HG03108 (cell line): ENCODE results near the gene HLA-E.
"Not testable (repeated sequence)": the region's sequence is repeated elsewhere in the genome, so short reads cannot be mapped to it uniquely, and the experiment has no call there.

Source experiments
- ATAC-seq: cut with Tn5 transposase; IDR thresholded peaks from one replicate; pipeline ENCODE4 v1.9.1; 2021; ENCODE audit warnings: moderate library complexity; ENCODE audit not compliant: unreplicated experiment

Gene HLA-E

DNA sequence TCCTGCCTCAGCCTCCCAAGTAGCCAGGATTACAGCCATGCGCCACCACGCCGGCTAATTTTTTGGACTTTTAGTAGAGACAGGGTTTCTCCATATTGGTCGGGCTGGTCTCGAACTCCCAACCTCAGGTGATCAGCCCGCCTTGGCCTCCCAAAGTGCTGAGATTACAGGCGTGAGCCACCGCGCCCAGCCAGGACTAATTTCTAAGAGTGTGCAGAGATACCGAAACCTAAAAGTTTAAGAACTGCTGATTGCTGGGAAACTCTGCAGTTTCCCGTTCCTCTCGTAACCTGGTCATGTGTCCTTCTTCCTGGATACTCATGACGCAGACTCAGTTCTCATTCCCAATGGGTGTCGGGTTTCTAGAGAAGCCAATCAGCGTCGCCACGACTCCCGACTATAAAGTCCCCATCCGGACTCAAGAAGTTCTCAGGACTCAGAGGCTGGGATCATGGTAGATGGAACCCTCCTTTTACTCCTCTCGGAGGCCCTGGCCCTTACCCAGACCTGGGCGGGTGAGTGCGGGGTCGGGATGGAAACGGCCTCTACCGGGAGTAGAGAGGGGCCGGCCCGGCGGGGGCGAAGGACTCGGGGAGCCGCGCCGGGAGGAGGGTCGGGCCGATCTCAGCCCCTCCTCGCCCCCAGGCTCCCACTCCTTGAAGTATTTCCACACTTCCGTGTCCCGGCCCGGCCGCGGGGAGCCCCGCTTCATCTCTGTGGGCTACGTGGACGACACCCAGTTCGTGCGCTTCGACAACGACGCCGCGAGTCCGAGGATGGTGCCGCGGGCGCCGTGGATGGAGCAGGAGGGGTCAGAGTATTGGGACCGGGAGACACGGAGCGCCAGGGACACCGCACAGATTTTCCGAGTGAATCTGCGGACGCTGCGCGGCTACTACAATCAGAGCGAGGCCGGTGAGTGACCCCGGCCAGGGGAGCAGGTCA is at the start of gene HLA-E:
Gene HLA-E (plus strand): TSS at position 429 of the 945 bp plus-strand sequence. CDS start 23 bp downstream, at position 452.
- ATAC-seq, result peak; percentile 82

DNA sequence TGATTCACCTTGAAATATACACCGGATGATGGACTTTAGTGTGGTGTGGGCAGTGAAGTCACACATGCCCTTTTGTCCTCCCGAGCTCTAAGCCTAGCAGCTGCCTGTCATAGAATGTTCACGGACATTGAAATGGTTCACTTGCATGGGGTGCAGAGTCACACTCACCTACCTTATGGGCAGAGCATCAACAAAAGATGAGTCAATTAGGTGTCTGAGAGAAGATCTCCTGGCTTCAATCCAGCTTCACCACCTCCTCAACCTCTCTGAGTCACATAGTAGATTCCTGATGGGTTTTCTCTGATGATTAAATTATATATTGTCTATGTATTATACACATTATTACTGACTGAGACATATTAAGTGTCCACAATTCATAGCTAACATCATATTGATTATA is 48.1 kb upstream of the HLA-E start:
- no peak for ATAC-seq

DNA sequence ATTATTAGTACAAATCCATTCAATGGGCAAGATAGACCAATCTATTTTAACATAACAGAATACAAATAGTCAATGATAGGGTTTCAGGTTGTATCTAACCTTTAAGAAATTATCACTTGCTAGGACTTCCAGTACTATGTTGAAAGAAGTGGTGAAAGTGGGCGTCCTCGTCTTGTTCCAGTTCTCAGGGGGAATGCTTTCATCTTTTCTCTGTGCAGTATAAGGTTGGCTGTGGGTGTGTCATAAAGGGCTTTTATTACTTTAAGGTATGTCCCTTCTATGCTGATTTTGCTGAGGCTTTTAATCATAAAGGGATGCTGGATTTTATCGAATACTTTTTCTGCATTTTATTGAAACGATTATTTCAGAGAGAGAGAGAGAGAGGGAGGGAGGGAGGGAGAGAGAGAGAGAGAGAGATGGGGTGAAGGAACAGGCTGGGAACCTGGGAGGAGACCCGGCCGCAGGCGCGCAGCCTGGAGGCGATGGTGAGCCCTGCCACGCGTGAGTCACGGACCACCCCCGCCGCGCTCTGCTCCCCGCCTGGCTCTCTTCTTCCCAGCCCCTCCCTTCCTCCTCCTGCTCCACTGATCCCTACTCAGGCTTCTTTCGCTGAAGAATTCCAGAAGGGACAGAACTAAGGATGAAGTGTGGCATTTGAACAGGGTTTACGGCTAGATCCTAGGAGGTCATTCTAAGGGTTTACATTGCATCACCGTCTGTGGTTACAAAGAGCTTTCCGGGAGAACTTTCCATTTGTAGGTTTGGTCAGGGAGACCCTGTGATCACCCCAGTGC is 45.5 kb upstream of the HLA-E start:
- ATAC-seq, result no peak

DNA sequence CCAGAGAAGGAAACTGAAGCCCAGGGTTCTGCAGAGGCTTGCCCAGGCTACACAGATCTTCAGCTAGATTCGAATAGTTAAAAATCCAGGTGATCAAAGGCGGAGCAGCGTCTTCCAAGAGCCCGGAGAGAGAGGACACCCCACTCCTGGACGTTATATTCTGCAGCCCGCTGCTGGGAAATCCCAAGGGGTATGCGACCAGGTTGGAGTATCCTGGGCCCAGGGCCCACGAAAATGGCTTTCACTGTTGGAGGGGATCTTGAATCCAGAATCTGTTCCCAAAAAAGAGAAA is 44.9 kb upstream of the HLA-E start:
- no peak for ATAC-seq

DNA sequence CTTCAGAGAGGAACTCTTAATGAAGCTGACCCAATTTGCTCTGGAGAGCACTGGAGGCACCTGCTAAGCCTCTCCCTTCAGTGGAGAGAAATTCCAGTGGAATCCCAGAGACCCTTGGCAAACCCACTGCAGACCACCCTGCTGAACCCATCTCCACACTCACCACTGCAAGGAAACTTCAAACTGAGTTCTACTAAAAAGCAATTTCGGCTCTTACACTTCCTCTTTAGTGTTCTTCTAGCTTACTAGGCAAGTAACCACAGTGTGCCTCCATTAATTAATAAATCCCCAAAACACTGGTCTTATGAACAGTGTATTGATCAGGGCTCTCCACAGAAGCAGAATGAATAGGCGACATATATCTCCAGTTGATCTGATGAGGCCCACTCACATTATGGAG is 43.0 kb upstream of the HLA-E start:
- no peak for ATAC-seq

DNA sequence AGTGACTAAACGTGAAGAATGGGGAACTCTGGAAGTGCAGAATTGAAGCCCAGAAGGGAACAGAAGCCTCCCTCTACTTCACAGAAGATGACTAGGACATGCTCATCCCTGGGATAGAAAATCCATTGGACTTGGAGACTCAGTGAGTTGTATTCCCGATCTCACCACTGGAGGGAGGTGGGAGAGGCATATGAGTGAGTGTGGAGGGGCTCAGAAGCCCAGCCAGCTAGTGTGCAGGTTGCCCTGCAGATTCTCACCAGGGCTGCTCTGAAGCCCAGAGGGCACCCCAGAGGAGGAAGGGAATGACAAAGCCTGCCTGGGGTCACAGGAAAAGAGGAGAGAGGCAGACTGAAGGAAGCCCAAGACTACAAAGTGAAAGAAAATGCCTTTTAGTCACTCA is 42.1 kb upstream of the HLA-E start:
- no peak for ATAC-seq

DNA sequence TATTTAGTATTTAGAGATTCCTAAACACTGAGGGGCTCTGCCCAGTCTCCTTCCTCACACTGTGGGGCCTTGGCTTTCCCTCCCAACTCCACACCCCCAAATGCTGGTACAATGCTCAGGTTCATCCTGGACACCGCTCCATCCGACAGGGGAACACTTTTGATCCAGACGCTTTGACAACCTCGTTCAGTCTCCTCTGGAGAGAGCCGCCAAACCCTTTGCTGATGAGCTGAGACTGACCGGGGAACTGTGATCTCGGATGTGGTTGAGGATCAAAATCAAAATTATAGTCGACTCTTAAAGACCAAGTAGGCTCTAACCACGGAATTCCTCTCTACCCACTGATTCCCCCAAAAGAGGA is 38.8 kb upstream of the HLA-E start:
- no peak for ATAC-seq

DNA sequence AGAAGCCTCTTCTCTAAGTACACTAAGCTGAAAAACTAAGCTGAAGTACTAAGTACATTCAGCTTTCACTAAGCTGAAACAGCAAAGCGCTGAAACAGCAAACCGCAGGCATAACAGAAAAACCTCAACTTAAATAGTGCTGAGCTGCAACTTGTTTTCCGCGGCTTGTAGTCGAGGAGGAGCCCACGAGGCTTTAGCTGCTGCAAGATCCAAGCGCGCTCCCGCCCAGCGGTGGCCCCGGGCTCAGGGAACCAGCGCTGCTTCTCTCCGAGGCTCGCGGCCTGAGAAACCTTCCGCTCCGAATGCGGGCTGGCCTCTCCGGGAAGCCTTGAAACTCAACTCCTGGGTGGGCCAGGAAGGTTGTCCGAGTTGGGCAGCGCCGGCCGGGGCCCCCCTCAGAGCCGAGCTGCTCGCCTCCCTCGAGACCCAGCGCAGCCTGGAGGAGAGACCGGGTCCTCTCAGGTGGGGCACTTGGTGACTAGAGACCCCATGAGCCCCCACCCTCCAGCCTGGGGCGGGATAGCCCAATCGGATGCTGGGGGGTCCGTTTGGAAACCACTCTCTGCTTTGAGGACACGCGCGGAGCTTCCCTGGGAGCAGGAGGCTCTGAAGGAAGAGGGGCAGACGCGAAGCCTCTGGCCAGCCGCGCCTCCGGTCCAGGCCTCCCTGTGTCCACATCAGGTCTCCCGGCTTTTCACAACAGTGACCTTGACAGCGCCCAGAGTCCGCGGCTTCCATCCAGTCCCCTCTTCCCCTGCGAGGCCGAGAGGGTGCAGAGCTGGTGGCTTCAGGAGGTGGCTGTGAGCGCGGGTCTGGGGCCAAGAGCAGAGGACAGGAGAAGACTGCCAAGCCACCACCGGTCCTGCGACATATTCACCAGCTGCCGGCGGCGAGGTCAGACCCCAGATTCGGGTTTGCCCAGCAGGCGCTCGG is 38.1 kb upstream of the HLA-E start:
- peak; percentile 56 for ATAC-seq

DNA sequence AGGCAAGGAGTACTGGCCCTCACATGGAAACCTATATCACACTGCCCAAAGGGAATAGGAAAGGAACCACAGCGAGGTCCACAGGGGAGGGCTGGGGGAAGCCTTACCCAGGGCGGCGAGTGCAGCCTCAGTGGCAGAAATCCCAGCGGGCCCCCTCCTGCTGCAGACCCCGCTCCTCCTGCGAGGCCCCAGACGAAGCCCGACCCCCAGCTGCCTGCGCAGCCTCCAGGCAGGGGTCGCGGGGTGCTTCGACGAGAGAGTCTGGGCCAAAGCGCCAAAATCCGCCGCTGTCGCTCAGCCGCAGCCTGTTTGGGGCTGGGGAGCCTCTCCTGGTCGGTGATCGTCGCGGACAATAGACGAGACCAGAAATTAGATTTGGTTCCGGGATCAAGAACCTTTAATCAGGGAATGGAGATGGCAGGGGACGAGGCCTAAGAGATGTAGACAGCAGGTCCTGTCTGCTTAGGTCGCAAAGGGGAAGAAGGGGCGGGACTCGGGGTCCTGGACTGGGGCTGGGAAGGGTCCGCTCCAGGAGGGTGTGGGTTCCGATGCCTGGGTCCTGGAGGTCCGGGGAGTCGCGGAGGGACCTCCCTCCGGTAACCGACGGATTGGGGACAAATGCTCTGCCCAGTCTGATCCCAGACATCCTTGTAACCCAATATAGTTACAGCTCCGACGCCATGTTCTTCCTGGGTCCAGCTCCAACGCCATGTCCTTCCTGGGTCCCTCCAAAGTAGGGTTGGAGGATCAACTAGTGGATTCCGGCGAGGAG is 36.4 kb upstream of the HLA-E start:
- no peak for ATAC-seq

DNA sequence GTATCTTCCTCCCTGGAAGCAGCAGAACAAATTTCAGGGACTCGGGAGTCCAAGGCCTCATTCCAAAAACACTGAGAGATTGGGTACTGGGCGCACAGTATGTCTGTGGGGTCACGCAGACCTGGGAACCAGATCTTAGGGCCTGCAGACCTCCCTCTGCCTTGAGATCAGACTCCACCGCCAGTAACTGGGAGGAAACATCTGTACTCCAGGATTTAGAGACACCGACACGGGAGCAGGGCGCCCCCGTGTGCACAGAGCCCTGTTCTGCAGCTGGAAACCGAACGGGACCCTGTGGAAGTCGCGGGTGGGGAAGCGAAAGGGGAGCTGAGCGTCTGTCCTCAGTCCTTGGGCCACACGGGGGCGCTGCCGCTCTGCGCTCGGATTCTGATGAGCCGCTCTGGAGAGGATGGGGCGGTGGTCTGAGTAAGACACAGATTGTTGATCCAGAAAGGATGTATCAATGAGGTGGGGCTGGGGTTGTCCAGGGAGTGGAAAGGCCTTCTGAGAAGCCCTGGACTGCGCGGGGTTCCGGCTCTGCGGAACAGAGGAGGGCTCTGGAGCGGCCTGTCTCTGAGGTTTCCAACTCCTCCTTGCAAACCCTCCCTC is 35.7 kb upstream of the HLA-E start:
- ATAC-seq, result no peak

DNA sequence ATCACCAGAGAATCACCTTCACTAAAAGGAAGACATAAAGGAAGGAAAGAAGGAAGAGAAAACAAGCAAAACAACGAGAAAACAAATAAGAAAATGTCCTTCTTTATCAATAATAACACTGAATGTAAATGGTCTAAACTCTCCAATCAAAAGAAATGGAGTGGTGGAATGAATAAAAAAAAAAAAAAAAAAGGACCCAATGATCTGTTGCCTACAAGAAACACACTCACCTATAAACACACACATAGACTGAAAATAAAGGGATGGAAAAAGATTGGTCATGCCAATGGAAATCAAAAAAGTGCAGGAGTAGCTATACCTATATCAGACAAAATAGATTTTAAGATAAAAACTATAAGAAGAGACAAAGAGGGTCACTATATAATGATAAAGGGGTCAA is 30.2 kb upstream of the HLA-E start:
- ATAC-seq, result no peak

DNA sequence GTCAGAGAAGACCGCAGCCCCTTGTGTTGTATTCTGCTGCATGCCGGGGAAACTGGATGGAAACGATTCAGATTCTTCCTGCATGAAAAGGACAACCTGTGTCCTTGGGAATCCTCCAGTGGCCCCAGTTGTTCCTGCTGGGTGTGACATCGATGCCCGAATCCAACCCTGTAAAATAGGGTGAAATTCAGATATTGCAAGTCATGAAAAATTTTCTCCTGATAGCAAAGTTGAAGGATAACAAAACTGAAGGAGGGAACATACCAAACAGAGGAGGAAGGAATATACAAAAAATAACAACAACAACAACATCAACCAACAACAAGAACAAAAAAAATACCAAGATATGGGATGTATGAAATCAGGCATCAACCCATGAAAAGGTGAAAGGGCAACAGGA is 28.3 kb upstream of the HLA-E start:
- ATAC-seq, result no peak

DNA sequence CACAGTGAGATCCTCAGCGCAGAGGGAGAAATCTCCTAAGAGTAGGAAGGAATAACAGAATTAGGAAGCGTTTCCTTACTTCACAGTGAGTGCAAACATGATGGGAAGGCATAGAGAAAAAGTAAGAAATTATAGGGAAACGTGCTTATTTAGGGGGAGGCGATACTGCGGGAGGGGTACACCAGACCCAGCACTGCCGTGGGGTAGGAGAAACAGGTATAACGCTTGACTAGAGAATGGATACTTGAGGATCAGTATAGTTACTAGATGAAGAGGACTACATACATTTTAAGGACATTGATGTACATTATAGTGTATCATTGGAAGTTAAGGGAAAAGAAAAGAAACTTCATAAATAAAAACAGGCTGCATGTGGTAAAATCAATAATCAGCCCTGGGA is 26.8 kb upstream of the HLA-E start:
- ATAC-seq, result no peak

DNA sequence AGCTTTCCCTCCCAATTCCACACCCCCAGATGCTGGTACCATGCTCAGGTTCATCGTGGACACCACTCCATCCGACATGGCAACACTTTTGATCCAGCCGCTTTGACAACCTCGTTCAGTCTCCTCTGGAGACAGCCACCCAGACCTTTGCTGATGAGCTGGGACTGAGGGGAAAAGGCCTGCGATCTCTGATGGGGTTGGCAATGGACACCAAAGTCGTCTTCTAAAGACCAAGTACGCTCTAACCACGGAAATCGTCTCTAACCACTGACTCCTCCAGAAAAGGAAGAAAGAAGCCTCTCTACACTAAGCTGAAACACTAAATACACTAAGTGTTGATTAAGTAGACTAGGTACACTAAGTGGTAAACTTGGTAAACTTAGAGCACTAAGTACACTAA is 26.1 kb upstream of the HLA-E start:
- ATAC-seq, result no peak

DNA sequence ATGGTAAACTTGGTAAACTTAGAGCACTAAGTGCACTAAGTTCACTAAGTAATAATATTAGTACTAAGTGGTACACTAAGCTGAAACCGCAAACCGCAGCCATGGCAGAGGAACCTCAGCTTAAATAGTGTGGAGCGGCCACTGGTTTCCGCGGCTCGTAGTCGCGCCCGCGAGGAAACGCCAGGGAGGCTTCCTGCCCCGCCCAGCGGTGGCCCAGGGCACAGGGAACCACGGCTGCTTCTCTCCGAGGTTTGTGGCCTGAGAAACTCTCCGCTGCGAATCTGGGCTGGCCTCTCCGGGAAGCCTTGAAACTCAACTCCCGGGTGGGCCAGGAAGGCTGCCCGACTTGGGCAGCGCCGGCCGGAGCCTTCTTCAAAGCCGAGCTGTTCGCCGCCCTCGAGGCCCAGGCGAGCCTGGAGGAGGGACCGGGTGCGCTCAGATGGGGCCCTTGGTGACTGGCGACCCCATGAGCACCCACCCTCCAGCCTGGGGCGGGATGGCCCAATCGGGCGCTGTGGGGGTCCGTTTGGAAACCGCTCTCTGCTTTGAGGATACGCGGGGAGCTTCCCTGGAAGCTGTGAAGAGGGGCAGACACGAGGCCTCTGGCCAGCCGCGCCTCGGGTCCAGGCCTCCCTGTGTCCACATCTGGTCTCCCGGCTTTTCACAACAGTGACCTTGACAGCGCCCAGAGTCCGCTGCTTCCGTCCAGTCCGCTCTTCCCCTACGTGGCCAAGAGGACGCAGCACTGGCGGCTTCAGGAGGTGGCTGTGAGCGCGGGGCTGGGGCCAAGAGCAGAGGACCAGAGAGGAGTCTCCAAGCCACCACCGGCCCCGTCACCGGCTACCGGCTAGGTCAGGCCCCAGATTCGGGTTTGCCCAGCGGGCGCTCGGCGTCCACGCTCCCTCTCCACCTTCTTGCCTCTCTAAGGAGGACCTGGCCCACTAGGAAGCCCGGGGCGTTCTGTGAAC is 25.4 kb upstream of the HLA-E start:
- ATAC-seq, result no peak

DNA sequence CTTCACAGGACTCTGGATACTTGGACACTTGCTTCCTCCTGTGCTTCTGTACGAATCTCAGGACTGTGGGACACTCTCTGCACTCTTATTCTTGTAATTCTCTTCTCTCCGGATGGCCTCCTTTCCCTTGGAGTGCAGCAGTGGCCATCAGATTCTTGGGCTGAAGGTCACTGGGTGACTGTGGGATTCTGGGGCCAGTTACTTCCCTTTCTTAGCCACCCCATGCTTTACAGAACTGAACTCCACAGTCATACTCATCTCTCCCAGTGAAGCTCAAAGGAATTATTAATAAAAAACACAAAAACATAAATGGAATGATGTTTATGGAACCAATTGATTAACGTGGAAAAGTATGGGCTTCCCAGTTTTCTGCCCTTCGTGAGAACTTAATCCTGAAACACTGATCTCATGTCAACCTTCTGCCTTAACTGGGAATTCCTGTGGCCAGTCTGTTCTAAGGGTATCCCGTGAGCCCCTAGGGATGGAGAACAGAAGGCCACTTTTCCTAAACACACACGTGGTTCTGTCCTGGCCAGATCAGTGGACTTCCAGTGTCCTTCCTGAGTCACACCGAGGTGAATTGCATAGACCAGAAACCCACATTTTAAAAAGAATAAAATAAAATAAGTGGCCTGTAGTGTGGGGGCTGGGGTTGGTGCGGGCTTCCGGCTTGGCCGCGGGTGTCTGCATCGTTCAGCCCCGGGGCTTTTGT is 23.6 kb upstream of the HLA-E start:
- no peak for ATAC-seq

DNA sequence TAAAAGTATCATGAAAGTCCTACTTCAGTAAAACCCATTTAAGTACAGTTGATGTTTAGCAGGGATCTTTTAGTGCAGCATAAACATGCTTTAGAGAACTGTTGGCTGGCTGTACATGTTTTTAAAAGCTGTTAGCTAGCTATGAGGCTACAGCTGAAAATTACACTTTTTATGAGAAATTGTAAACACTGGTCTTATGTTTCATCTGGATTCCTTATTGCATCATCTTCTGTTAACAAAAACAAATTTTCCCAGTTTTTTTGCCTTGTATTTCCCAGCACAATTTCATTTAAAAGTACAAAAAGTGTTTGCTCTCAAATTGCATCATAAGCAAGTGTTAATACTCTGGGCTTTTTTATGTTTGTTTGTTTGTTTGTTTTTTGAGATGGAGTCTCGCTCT is 18.3 kb upstream of the HLA-E start:
- no peak for ATAC-seq

DNA sequence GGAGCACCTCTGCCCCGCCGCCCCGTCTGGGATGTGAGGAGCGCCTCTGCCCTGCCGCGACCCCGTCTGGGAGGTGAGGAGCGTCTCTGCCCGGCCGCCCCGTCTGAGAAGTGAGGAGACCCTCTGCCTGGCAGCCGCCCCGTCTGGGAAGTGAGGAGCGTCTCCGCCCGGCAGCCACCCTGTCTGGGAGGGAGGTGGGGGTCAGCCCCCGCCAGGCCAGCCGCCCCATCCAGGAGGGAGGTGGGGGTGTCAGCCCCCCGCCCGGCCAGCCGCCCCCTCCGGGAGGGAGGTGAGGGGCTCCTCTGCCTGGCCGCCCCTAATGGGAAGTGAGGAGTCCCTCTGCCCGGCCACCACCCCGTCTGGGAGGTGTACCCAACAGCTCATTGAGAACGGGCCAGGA is 14.2 kb upstream of the HLA-E start:
- not testable (repeated sequence) for ATAC-seq
